ENCODE data around the gene RABGAP1L. TPM values are rescaled to one million over a fixed set of nuclear protein-coding genes. Genes with fewer than 3 reads are reported as not detected.
"Not testable (repeated sequence)": the region's sequence is repeated elsewhere in the genome, so short reads cannot be mapped to it uniquely, and the experiment has no call there.

The RABGAP1L gene
- total and polyA plus RNA-seq, 11 donors: 18.6 to 195 (median 98.4) TPM

GRCh38 chr1:174584071-174584470 lies 424.8 kb downstream of the RABGAP1L start:
- DNase-seq: no peak
- intact Hi-C loops (cut with DNase I): no loop called here
- no peak for TF ChIP-seq POLR2A (IDR thresholded peaks at IDR 0.05)
- TF ChIP-seq, protein P1, sequence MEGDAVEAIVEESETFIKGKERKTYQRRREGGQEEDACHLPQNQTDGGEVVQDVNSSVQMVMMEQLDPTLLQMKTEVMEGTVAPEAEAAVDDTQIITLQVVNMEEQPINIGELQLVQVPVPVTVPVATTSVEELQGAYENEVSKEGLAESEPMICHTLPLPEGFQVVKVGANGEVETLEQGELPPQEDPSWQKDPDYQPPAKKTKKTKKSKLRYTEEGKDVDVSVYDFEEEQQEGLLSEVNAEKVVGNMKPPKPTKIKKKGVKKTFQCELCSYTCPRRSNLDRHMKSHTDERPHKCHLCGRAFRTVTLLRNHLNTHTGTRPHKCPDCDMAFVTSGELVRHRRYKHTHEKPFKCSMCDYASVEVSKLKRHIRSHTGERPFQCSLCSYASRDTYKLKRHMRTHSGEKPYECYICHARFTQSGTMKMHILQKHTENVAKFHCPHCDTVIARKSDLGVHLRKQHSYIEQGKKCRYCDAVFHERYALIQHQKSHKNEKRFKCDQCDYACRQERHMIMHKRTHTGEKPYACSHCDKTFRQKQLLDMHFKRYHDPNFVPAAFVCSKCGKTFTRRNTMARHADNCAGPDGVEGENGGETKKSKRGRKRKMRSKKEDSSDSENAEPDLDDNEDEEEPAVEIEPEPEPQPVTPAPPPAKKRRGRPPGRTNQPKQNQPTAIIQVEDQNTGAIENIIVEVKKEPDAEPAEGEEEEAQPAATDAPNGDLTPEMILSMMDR (IDR thresholded peaks at IDR 0.05): no peak
- H3K36me3 ChIP-seq: no peaks in the 10 kb centered on the region
- no peak overlapping the region for H3K4me3 ChIP-seq
- H3K27me3 ChIP-seq: no peaks in the 10 kb centered on the region
- no peaks in the 10 kb centered on the region for H3K4me1 ChIP-seq
- WGBS, 4 donors: 98 to 100% (median 100%) methylated on average over 1 of the region's 1 CpG
- no peak for ATAC-seq
- no peak overlapping the region for H3K27ac ChIP-seq
- H3K9me3 ChIP-seq: peaks cover 0 to 22% (median 5%) of the 10 kb centered on the region in 12 donors

GRCh38 chr1:174588618-174589017 lies 429.3 kb downstream of the RABGAP1L start:
- not testable (repeated sequence) for ATAC-seq, H3K4me1 ChIP-seq

GRCh38 chr1:174605198-174605597 lies 445.9 kb downstream of the RABGAP1L start:
- TF ChIP-seq POLR2A (IDR thresholded peaks at IDR 0.05): no peak
- Histone ChIP-seq H3K9me3 (peaks cover 0 to 16% (median 0%) of the 10 kb centered on the region in 12 donors), H3K27me3 (no peaks in the 10 kb centered on the region), H3K27ac (no peak overlapping the region), H3K4me1 (no peaks in the 10 kb centered on the region), H3K36me3 (peaks cover 0 to 13% (median 0%) of the 10 kb centered on the region in 9 donors), H3K4me3 (no peak overlapping the region)
- ATAC-seq (no peak), DNase-seq (no peak)
- 88 to 94% (median 92%) methylated on average over 1 of the region's 1 CpG for WGBS, 4 donors
- intact Hi-C loops (cut with DNase I): no loop called here

More at GRCh38 chr1:174588618-174589017, 429.3 kb downstream of the RABGAP1L start:
- intact Hi-C loops (cut with DNase I); H3K36me3 ChIP-seq; H3K27me3 ChIP-seq; DNase-seq; H3K27ac ChIP-seq; H3K4me3 ChIP-seq: not testable (repeated sequence)
- peaks cover 0 to 32% (median 5%) of the 10 kb centered on the region in 12 donors for H3K9me3 ChIP-seq

DNA sequence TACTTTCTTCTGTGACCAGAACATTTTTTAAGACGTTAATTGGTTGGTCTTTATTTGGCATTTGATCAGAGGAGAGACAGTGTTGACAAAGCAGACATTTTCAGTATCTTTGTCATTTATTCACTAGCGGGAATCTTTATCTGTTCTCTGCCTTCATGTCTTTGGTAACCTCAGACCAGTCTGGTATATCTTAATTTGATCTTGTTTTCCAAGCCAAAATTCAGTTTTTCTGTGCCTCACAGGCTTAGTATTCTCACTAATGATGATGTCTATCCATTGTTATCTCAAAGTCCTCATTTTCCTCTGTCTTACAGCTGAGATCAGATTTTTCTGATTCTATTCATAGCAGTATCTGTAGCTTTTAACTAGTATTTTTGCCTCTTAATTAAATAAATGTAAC lies 447.2 kb downstream of the RABGAP1L start:
- no peak overlapping the region for H3K4me3 ChIP-seq

DNA sequence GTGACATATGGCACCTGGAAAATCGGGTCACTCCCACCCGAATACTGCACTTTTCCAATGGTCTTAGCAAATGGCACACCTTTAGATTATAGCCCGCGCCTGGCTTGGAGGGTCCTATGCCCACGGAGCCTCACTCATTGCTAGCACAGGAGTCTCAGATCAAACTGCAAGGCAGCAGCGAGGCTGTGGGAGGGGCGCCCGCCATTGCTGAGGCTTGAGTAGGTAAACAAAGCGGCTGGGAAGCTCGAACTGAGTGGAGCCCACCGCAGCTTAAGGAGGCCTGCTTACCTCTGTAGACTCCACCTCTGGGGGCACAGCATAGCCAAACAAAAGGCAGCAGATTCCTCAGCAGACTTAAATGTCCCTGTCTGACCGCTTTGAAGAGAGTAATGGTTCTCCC lies 458.6 kb downstream of the RABGAP1L start:
- H3K27ac ChIP-seq; ATAC-seq; H3K4me3 ChIP-seq; H3K9me3 ChIP-seq; H3K27me3 ChIP-seq; H3K36me3 ChIP-seq; H3K4me1 ChIP-seq; intact Hi-C loops (cut with DNase I); DNase-seq: not testable (repeated sequence)
- WGBS, 4 donors: 94 to 99% (median 96%) methylated on average over 12 of the region's 12 CpGs

More for the DNA sequence above, 447.2 kb downstream of the RABGAP1L start:
- no peak for TF ChIP-seq POLR2A (IDR thresholded peaks at IDR 0.05)
- TF ChIP-seq, protein P1 (IDR thresholded peaks at IDR 0.05): no peak
- H3K36me3 ChIP-seq: peaks cover 0 to 13% (median 0%) of the 10 kb centered on the region in 9 donors
- DNase-seq (no peak), ATAC-seq (no peak)
- no peaks in the 10 kb centered on the region for H3K4me1 ChIP-seq
- no peaks in the 10 kb centered on the region for H3K27me3 ChIP-seq
- H3K27ac ChIP-seq: no peak overlapping the region
- peaks cover 0 to 19% (median 0%) of the 10 kb centered on the region in 12 donors for H3K9me3 ChIP-seq
- intact Hi-C loops (cut with DNase I): no loop called here
- 68 to 86% (median 75%) methylated on average over 2 of the region's 2 CpGs for WGBS, 4 donors
